H9 (cell line): ENCODE measurements around the gene RNF217. TPM values are rescaled to one million over a fixed set of nuclear protein-coding genes. Genes with fewer than 3 reads are reported as not detected.

Source experiments
- DNase-seq: peaks from one replicate; pipeline ENCODE4 v3.0.0-alpha.2; 2017
- H2AFZ ChIP-seq: one replicate; pipeline ENCODE4 v1.6.1; 2013; ENCODE audit warnings: mild to moderate bottlenecking, low read length, control low read depth, moderate library complexity
- H2AK5ac ChIP-seq: 2 replicates; pipeline ENCODE4 v1.6.1; 2013; ENCODE audit warnings: low read length, control low read depth, mixed read lengths; ENCODE audit not compliant: insufficient read length
- H2BK120ac ChIP-seq: one replicate; pipeline ENCODE4 v1.6.1; 2013; ENCODE audit warnings: low read depth, mild to moderate bottlenecking, low read length, control low read depth, inconsistent platforms; ENCODE audit not compliant: poor library complexity, severe bottlenecking
- H2BK12ac ChIP-seq: 2 replicates; pipeline ENCODE4 v1.6.1; 2013; ENCODE audit warnings: low read length, control low read depth, mixed read lengths, low read depth; ENCODE audit not compliant: insufficient read length
- H2BK15ac ChIP-seq: 2 replicates; pipeline ENCODE4 v1.6.1; 2013; ENCODE audit warnings: low read depth, low read length, control low read depth
- H2BK20ac ChIP-seq: one replicate; pipeline ENCODE4 v1.6.1; 2013; ENCODE audit warnings: low read depth, mild to moderate bottlenecking, low read length, control low read depth, inconsistent platforms; ENCODE audit not compliant: poor library complexity, severe bottlenecking
- H2BK5ac ChIP-seq: 2 replicates; pipeline ENCODE4 v1.6.1; 2013; ENCODE audit warnings: low read length, control low read depth, mixed read lengths; ENCODE audit not compliant: insufficient read length
- H3K14ac ChIP-seq: 2 replicates; pipeline ENCODE4 v1.6.1; 2013; ENCODE audit warnings: low read length, control low read depth; ENCODE audit not compliant: insufficient read depth
- H3K18ac ChIP-seq: 2 replicates; pipeline ENCODE4 v1.6.1; 2013; ENCODE audit warnings: low read depth, mild to moderate bottlenecking, mixed read lengths, low read length, control low read depth; ENCODE audit not compliant: insufficient read length
- H3K23ac ChIP-seq: 2 replicates; pipeline ENCODE4 v1.6.1; 2013; ENCODE audit warnings: low read length, control low read depth, mixed read lengths, low read depth; ENCODE audit not compliant: insufficient read length
- H3K23me2 ChIP-seq: 2 replicates; pipeline ENCODE4 v1.6.1; 2013; ENCODE audit warnings: low read depth, mild to moderate bottlenecking, mixed read lengths, low read length, control low read depth; ENCODE audit not compliant: insufficient read length, poor library complexity, severe bottlenecking
- H3K27ac ChIP-seq: 2 replicates; pipeline ENCODE4 v1.5.1; 2013; ENCODE audit warnings: low read length, control low read depth, mixed read lengths, low read depth; ENCODE audit not compliant: insufficient read length
- H3K27me3 ChIP-seq: 2 replicates; pipeline ENCODE4 v1.6.1; 2013; ENCODE audit warnings: low read length, control low read depth, inconsistent platforms; ENCODE audit not compliant: insufficient read depth
- H3K4ac ChIP-seq: 2 replicates; pipeline ENCODE4 v1.6.1; 2013; ENCODE audit warnings: low read depth, mild to moderate bottlenecking, control low read depth, inconsistent platforms, low read length, moderate library complexity
- H3K4me1 ChIP-seq: 2 replicates; pipeline ENCODE4 v1.6.1; 2013; ENCODE audit warnings: low read length, control low read depth, inconsistent platforms; ENCODE audit not compliant: insufficient read depth
- H3K4me2 ChIP-seq: 2 replicates; pipeline ENCODE4 v1.6.1; 2013; ENCODE audit warnings: low read length, control low read depth, mixed read lengths; ENCODE audit not compliant: insufficient read length, insufficient read depth
- H3K56ac ChIP-seq: 2 replicates; pipeline ENCODE4 v1.6.1; 2013; ENCODE audit warnings: low read depth, mild to moderate bottlenecking, mixed read lengths, low read length, control low read depth; ENCODE audit not compliant: insufficient read length
- H3K79me1 ChIP-seq: 2 replicates; pipeline ENCODE4 v1.6.1; 2013; ENCODE audit warnings: low read depth, mild to moderate bottlenecking, moderate library complexity, low read length, control low read depth, inconsistent platforms; ENCODE audit not compliant: insufficient read depth, poor library complexity, severe bottlenecking
- H3K79me2 ChIP-seq: 2 replicates; pipeline ENCODE4 v1.6.1; 2013; ENCODE audit warnings: low read length, control low read depth, inconsistent platforms; ENCODE audit not compliant: insufficient read depth
- H3K9ac ChIP-seq: 2 replicates; pipeline ENCODE4 v1.6.1; 2013; ENCODE audit warnings: low read length, control low read depth, mixed read lengths; ENCODE audit not compliant: insufficient read length; ENCODE audit errors: extremely low read depth
- H3K9me3 ChIP-seq: one replicate; pipeline ENCODE4 v1.6.1; 2013; ENCODE audit warnings: low read depth, low read length, inconsistent platforms; ENCODE audit not compliant: control insufficient read depth
- H3T11ph ChIP-seq: one replicate; pipeline ENCODE4 v1.6.1; 2013; ENCODE audit warnings: mild to moderate bottlenecking, low read length, control low read depth, inconsistent platforms
- H4K20me1 ChIP-seq: one replicate; pipeline ENCODE4 v1.6.1; 2013; ENCODE audit not compliant: control insufficient read depth, insufficient read length, insufficient read depth
- H4K5ac ChIP-seq: 2 replicates; pipeline ENCODE4 v1.6.1; 2013; ENCODE audit warnings: low read depth, mild to moderate bottlenecking, mixed read lengths, low read length, control low read depth; ENCODE audit not compliant: insufficient read length
- H4K8ac ChIP-seq: replicated peaks from 2 replicates; pipeline ENCODE4 v1.6.1; 2013; ENCODE audit warnings: low read length, control low read depth, mixed read lengths, low read depth; ENCODE audit not compliant: insufficient read length
- H4K91ac ChIP-seq: 2 replicates; pipeline ENCODE4 v1.6.1; 2013; ENCODE audit warnings: low read depth, mild to moderate bottlenecking, moderate library complexity, mixed read lengths, low read length, control low read depth; ENCODE audit not compliant: insufficient read length
- H3K27ac Mint-ChIP-seq, 3 experiments: 2 replicates in 2 of 3; 3 replicates in 1 of 3; pipeline ENCODE4 v1.8.0; 2020 to 2021; ENCODE audit warnings: mixed read lengths in 3 of 3, mild to moderate bottlenecking in 1 of 3, moderate library complexity in 1 of 3
- H3K27me3 Mint-ChIP-seq: 2 replicates; pipeline ENCODE4 v1.8.0; 2021; ENCODE audit warnings: low read depth, mild to moderate bottlenecking, moderate library complexity, mixed read lengths
- H3K36me3 Mint-ChIP-seq, 3 experiments: 2 replicates in 2 of 3; 3 replicates in 1 of 3; pipeline ENCODE4 v1.8.0; 2020 to 2021; ENCODE audit warnings: low read depth in 3 of 3, mixed read lengths in 3 of 3; ENCODE audit not compliant: insufficient read depth in 1 of 3
- H3K4me1 Mint-ChIP-seq, 2 experiments: 2 replicates each; pipeline ENCODE4 v1.8.0; 2020; ENCODE audit warnings: mixed read lengths in 2 of 2
- H3K4me3 Mint-ChIP-seq, 2 experiments: 2 replicates in 1 of 2; 3 replicates in 1 of 2; pipeline ENCODE4 v1.8.0; 2020 to 2021; ENCODE audit warnings: mild to moderate bottlenecking in 2 of 2, mixed read lengths in 2 of 2, moderate library complexity in 1 of 2
- H3K9me3 Mint-ChIP-seq, 2 experiments: 2 replicates in 1 of 2; 3 replicates in 1 of 2; pipeline ENCODE4 v1.8.0; 2020; ENCODE audit warnings: mild to moderate bottlenecking in 2 of 2, mixed read lengths in 2 of 2, moderate library complexity in 1 of 2
- WGBS: extraction: QIAGEN DNeasy Blood & Tissue Kit; methylation state at CpG from one replicate; pipeline ENCODE4 v1.1.7; 2013; ENCODE audit warnings: missing lambda C conversion rate, low lambda C conversion rate, mixed read lengths; ENCODE audit not compliant: insufficient read length; ENCODE audit errors: extremely low coverage; 5-methylcytosine and 5-hydroxymethylcytosine counted together
- total RNA-seq: library from RNA; stranded (reverse); gene quantifications from 2 replicates; pipeline ENCODE4 v1.2.1, GENCODE V29; 2021
- TF ChIP-seq, protein P1 (sequence below): fragments of 200-600 bp; sonication (generic); conservative IDR thresholded peaks from 3 replicates; pipeline ENCODE4 v1.8.0; 2021; ENCODE audit warnings: antibody characterized with exemption, mild to moderate bottlenecking

The RNF217 gene
- total RNA-seq, 1 experiment from 2014 or later, result 9.6 TPM

DNA sequence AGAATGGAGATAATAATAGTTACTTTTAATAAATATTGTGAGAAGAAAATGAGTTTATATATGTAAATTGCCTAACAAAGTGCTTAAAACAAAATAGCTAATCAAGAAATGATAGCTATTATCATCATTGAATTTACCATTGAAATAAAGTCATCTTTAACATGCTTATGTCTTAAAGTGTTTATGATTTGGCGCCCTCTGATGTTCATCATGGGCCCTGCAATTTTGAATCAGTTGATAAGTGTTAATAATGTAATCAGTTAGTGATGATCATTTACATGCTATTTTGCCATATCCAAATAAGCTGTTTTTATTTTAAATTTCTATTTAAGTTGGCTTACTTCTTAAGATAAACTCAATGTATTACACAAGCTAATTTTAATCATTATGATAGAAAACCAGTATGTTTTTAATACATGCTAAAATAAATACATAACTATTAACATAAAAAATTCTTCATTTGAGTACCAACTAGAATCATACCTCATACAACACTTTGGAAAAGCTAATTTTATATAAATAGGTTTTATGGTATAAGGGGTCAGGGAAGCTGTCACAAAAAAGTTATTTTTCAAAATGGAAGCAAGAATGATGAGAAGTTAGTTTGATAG is 152.1 kb downstream of the RNF217 start:
- H3K9me3 ChIP-seq, result no peaks in the 10 kb centered on the region
- TF ChIP-seq, protein P1, sequence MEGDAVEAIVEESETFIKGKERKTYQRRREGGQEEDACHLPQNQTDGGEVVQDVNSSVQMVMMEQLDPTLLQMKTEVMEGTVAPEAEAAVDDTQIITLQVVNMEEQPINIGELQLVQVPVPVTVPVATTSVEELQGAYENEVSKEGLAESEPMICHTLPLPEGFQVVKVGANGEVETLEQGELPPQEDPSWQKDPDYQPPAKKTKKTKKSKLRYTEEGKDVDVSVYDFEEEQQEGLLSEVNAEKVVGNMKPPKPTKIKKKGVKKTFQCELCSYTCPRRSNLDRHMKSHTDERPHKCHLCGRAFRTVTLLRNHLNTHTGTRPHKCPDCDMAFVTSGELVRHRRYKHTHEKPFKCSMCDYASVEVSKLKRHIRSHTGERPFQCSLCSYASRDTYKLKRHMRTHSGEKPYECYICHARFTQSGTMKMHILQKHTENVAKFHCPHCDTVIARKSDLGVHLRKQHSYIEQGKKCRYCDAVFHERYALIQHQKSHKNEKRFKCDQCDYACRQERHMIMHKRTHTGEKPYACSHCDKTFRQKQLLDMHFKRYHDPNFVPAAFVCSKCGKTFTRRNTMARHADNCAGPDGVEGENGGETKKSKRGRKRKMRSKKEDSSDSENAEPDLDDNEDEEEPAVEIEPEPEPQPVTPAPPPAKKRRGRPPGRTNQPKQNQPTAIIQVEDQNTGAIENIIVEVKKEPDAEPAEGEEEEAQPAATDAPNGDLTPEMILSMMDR, result peak; percentile 92
- H3K27me3 ChIP-seq, result no peaks in the 10 kb centered on the region
- Mint-ChIP-seq H3K4me1 (peaks cover 1% of the 10 kb centered on the region in 2 experiments; a peak in 3 of 4 replicates), H3K9me3 (peaks cover 26 to 31% of the 10 kb centered on the region in 2 experiments), H3K36me3 (peaks cover 8 to 33% (median 13%) of the 10 kb centered on the region in 3 experiments), H3K4me3 (no peak overlapping the region), H3K27ac (no peak overlapping the region), H3K27me3 (no peaks in the 10 kb centered on the region)
- H3K14ac ChIP-seq, result no peak overlapping the region
- H4K5ac ChIP-seq, result no peak overlapping the region
- no peak overlapping the region for H2BK120ac ChIP-seq
- no peak overlapping the region for H2BK20ac ChIP-seq
- no CpG with 5 or more reads among the region's 1 CpG for WGBS
- no peak overlapping the region for H2AK5ac ChIP-seq
- H3K23ac ChIP-seq, result no peak overlapping the region
- H3K56ac ChIP-seq, result no peak overlapping the region
- no peaks in the 10 kb centered on the region for H3K23me2 ChIP-seq
- no peak overlapping the region for H2AFZ ChIP-seq
- H3K18ac ChIP-seq, result no peak overlapping the region
- no peak overlapping the region for H2BK15ac ChIP-seq
- no peak overlapping the region for H3K4me2 ChIP-seq
- H3K4me1 ChIP-seq, result no peaks in the 10 kb centered on the region
- H4K20me1 ChIP-seq, result no peaks in the 10 kb centered on the region
- no peak overlapping the region for H2BK12ac ChIP-seq
- H2BK5ac ChIP-seq, result no peak overlapping the region
- H4K91ac ChIP-seq, result no peak overlapping the region
- no peaks in the 10 kb centered on the region for H3K79me1 ChIP-seq
- no peak overlapping the region for H3K4ac ChIP-seq
- no peak overlapping the region for H3T11ph ChIP-seq
- H3K9ac ChIP-seq, result no peak overlapping the region
- no peak for DNase-seq
- no peaks in the 10 kb centered on the region for H3K79me2 ChIP-seq
- H4K8ac ChIP-seq, result no peak overlapping the region
- H3K27ac ChIP-seq, result no peak overlapping the region
